HepG2 (cell line): ENCODE results near the gene ZFPM1. TPM values are rescaled to one million over a fixed set of nuclear protein-coding genes. Genes with fewer than 3 reads are reported as not detected.

ENCODE experiments used
- ATAC-seq: fragments of 200-7000 bp; cut with Tn5 transposase; 3 replicates; pipeline ENCODE4 v1.9.1; 2020; ENCODE audit warnings: mild to moderate bottlenecking, moderate library complexity
- BruUV-seq: library from RNA; stranded (reverse); fragments of 400-500 nt; replicated peaks from 2 replicates; lab custom pipeline; 2021; lab: Mats Ljungman, UMichigan
- CTCF ChIA-PET: fragments of 300-600 bp; formaldehyde crosslinking; extraction: SDS; loops from one replicate; lab custom pipeline; 2021; ENCODE audit warnings: low total read pairs, inconsistent platforms, low intra/inter-chr PET ratio; lab: Yijun Ruan, JAX
- POLR2A ChIA-PET: fragments of 350-600 bp; sonication (Branson Sonifier 250); formaldehyde crosslinking; loops from one replicate; lab custom pipeline; 2020; ENCODE audit warnings: antibody characterized with exemption, inconsistent platforms; lab: Yijun Ruan, JAX
- DNase-seq: peaks from one replicate; pipeline ENCODE4 v3.0.0-alpha.2; 2015; ENCODE audit warnings: low spot score
- FAIRE-seq: peaks from 3 replicates; lab custom pipeline; 2011; peaks lifted over from hg19 to GRCh38; lab: Jason Lieb, UNC
- H2AFZ ChIP-seq: one replicate; pipeline ENCODE4 v1.6.1; 2011; ENCODE audit warnings: low read length, inconsistent platforms
- H3K27ac ChIP-seq: fragments of 300-600 bp; 3 replicates; pipeline ENCODE4 v1.8.0; 2011; ENCODE audit warnings: mixed run types, mild to moderate bottlenecking, mixed read lengths, low read length, inconsistent platforms; ENCODE audit not compliant: insufficient read depth; ENCODE audit errors: extremely low read length
- H3K27me3 ChIP-seq, 2 experiments: fragments of 200-600 bp in 1 of 2; 2 replicates in 1 of 2; 3 replicates in 1 of 2; pipeline versions ENCODE4 v1.6.0 to v1.8.0; 2011; ENCODE audit warnings: low read length in 2 of 2, mild to moderate bottlenecking in 2 of 2, moderate library complexity in 2 of 2, inconsistent platforms in 1 of 2; ENCODE audit not compliant: insufficient read depth in 2 of 2, control insufficient read depth in 1 of 2
- H3K36me3 ChIP-seq, 2 experiments: fragments of 200-600 bp in 1 of 2; replicated peaks in 1 of 2; 2 replicates in 1 of 2; 3 replicates in 1 of 2; pipeline versions ENCODE4 v1.5.1 to v1.8.0; 2011; ENCODE audit warnings: low read length in 2 of 2, inconsistent platforms in 1 of 2; ENCODE audit not compliant: insufficient read depth in 2 of 2, control insufficient read depth in 1 of 2
- H3K4me1 ChIP-seq: 2 replicates; pipeline ENCODE4 v1.5.1; 2012; ENCODE audit warnings: low read length, inconsistent platforms; ENCODE audit not compliant: insufficient read depth
- H3K4me2 ChIP-seq: 2 replicates; pipeline ENCODE4 v1.6.0; 2011; ENCODE audit warnings: low read depth, low read length, inconsistent platforms
- H3K4me3 ChIP-seq, 3 experiments: fragments of 200-600 bp in 1 of 3; sonication (generic), shearing (Covaris generic) in 1 of 3; replicated peaks in 1 of 3; 2 replicates each; pipeline ENCODE4 v1.5.1; 2011 to 2016; ENCODE audit warnings: low read length in 3 of 3, inconsistent platforms in 2 of 3, low read depth in 2 of 3, mild to moderate bottlenecking in 2 of 3, control low read depth in 1 of 3, mixed read lengths in 1 of 3; ENCODE audit not compliant: insufficient read depth in 1 of 3
- H3K79me2 ChIP-seq: one replicate; pipeline ENCODE4 v1.6.1; 2011; ENCODE audit warnings: low read length, inconsistent platforms; ENCODE audit not compliant: insufficient read depth
- H3K9ac ChIP-seq: 2 replicates; pipeline ENCODE4 v1.6.0; 2011; ENCODE audit warnings: mild to moderate bottlenecking, low read depth, low read length, inconsistent platforms; ENCODE audit not compliant: insufficient read depth
- H3K9me3 ChIP-seq: 2 replicates; pipeline ENCODE4 v1.5.1; 2012; ENCODE audit warnings: mild to moderate bottlenecking, low read length
- H4K20me1 ChIP-seq: 2 replicates; pipeline ENCODE4 v1.6.0; 2011; ENCODE audit warnings: inconsistent platforms, mild to moderate bottlenecking, low read length, moderate library complexity; ENCODE audit not compliant: insufficient read depth
- BCL3 ChIP-seq: sonication (generic); formaldehyde crosslinking; IDR thresholded peaks from 2 replicates; pipeline ENCODE4 v1.5.1; 2020; ENCODE audit warnings: mild to moderate bottlenecking, missing genetic modification reagents, moderate library complexity
- MAFG ChIP-seq: sonication (generic); formaldehyde crosslinking; IDR thresholded peaks from 2 replicates; pipeline ENCODE4 v1.5.1; 2020; ENCODE audit warnings: mild to moderate bottlenecking, missing genetic modification reagents
- MTF2 ChIP-seq: sonication (generic); formaldehyde crosslinking; IDR thresholded peaks from 2 replicates; pipeline ENCODE4 v1.5.0; 2020; ENCODE audit warnings: missing genetic modification reagents, borderline replicate concordance
- NONO ChIP-seq, 2 experiments: fragments of 450-650 bp in 1 of 2; sonication (generic) in 1 of 2; formaldehyde crosslinking in 1 of 2; IDR thresholded peaks in 1 of 2; conservative IDR thresholded peaks in 1 of 2; 2 replicates each; pipeline versions ENCODE4 v1.6.1 to v1.8.0; 2017 to 2022; ENCODE audit warnings: mild to moderate bottlenecking in 1 of 2, missing genetic modification reagents in 1 of 2, moderate library complexity in 1 of 2
- RBFOX2 ChIP-seq: fragments of 200-400 bp; formaldehyde crosslinking; IDR thresholded peaks from 2 replicates; pipeline ENCODE4 v1.6.1; 2017; ENCODE audit warnings: low read depth, mild to moderate bottlenecking, low read length
- ZFX ChIP-seq: sonication (generic); formaldehyde crosslinking; IDR thresholded peaks from 2 replicates; pipeline ENCODE4 v1.4.0; 2020; ENCODE audit warnings: mild to moderate bottlenecking, low read depth, missing genetic modification reagents, moderate library complexity
- ZNF121 ChIP-seq: sonication (generic); formaldehyde crosslinking; IDR thresholded peaks from 2 replicates; pipeline ENCODE4 v1.5.0; 2020; ENCODE audit warnings: mild to moderate bottlenecking, missing genetic modification reagents
- ZNF276 ChIP-seq: sonication (generic); formaldehyde crosslinking; IDR thresholded peaks from 2 replicates; pipeline ENCODE4 v1.4.0; 2020; ENCODE audit warnings: mild to moderate bottlenecking, low read depth, missing genetic modification reagents
- WGBS: methylation state at CpG from one replicate; pipeline ENCODE4 v1.1.6; 2017; ENCODE audit warnings: low lambda C conversion rate; 5-methylcytosine and 5-hydroxymethylcytosine counted together
- in situ Hi-C: cut with HindIII; loops from 2 replicates; pipeline ENCODE4 v1.10.0; 2017; ENCODE audit warnings: low pct_unique_long_range_greater_than_20kb; ENCODE audit not compliant: extremely low pct_ligation_motif_present
- intact Hi-C: fragments of 100-400 bp; cut with micrococcal nuclease; formaldehyde crosslinking; loops from one replicate; pipeline ENCODE4 v1.10.0; 2022; ENCODE audit not compliant: unreplicated experiment
- polyA plus RNA-seq, 8 experiments: library from polyadenylated mRNA; depleted of rRNA in 3 of 8; stranded (reverse) in 7 of 8; unstranded in 1 of 8; fragments of >200 nt; fragmentation: Illumina TruSeq in 4 of 8; extraction: Trizol in 4 of 8; gene quantifications; 2 replicates each; pipeline versions ENCODE4 v1.2.1 to v1.2.3, GENCODE V29; 2011 to 2016; ENCODE audit warnings: low read depth in 4 of 8, missing spikeins in 1 of 8, mixed read lengths in 1 of 8; ENCODE audit not compliant: insufficient read depth in 1 of 8
- total RNA-seq, 5 experiments: library from RNA; depleted of rRNA; stranded (reverse); fragments of >200 nt; fragmentation: Illumina TruSeq; extraction: Trizol; gene quantifications; 2 replicates each; pipeline ENCODE4 v1.2.3, GENCODE V29; 2016; ENCODE audit warnings: low read depth in 1 of 5
- TF ChIP-seq, protein P1 (sequence below): sonication (generic); formaldehyde crosslinking; IDR thresholded peaks from 2 replicates; pipeline ENCODE4 v1.5.1; 2020; ENCODE audit warnings: mild to moderate bottlenecking, missing genetic modification reagents, moderate library complexity
- TF ChIP-seq, protein P2 (sequence below), 2 experiments: sonication (generic) in 1 of 2; formaldehyde crosslinking in 1 of 2; IDR thresholded peaks; 2 replicates each; pipeline versions ENCODE4 v1.4.0 to v1.6.1; 2016 to 2020; ENCODE audit warnings: borderline replicate concordance in 1 of 2, low read depth in 1 of 2, mild to moderate bottlenecking in 1 of 2, missing genetic modification reagents in 1 of 2

Gene ZFPM1
- total and polyA plus RNA-seq, 2 of the 13 experiments (the other 11 are each of a cell fraction or from before 2014, with no cell fraction given): 1.3 to 3.8 TPM

GRCh38 chr16:88540346-88540977 lies 87.4 kb downstream of the ZFPM1 start:
- no peak for FAIRE-seq
- POLR2A ChIA-PET: no interaction called here
- TF ChIP-seq ZNF276 (CRISPR knock-in tag) (no peak), BCL3 (CRISPR knock-in tag) (no peak), ZNF121 (CRISPR knock-in tag) (no peak), RBFOX2 (no peak), MTF2 (0 out of 2 replicates have a peak, but pooled peaks have one; percentile 2), MAFG (CRISPR knock-in tag) (0 out of 2 replicates have a peak, but pooled peaks have one; percentile 28), ZFX (CRISPR knock-in tag) (peak; percentile 13; the same call in 1 of the 2 replicates), NONO (IDR thresholded peaks at IDR 0.05) (no peak), NONO (CRISPR knock-in tag; conservative IDR thresholded peaks at IDR 0.05) (0 out of 2 replicates have a peak, but pooled peaks have one; percentile 26)
- TF ChIP-seq, protein P1, sequence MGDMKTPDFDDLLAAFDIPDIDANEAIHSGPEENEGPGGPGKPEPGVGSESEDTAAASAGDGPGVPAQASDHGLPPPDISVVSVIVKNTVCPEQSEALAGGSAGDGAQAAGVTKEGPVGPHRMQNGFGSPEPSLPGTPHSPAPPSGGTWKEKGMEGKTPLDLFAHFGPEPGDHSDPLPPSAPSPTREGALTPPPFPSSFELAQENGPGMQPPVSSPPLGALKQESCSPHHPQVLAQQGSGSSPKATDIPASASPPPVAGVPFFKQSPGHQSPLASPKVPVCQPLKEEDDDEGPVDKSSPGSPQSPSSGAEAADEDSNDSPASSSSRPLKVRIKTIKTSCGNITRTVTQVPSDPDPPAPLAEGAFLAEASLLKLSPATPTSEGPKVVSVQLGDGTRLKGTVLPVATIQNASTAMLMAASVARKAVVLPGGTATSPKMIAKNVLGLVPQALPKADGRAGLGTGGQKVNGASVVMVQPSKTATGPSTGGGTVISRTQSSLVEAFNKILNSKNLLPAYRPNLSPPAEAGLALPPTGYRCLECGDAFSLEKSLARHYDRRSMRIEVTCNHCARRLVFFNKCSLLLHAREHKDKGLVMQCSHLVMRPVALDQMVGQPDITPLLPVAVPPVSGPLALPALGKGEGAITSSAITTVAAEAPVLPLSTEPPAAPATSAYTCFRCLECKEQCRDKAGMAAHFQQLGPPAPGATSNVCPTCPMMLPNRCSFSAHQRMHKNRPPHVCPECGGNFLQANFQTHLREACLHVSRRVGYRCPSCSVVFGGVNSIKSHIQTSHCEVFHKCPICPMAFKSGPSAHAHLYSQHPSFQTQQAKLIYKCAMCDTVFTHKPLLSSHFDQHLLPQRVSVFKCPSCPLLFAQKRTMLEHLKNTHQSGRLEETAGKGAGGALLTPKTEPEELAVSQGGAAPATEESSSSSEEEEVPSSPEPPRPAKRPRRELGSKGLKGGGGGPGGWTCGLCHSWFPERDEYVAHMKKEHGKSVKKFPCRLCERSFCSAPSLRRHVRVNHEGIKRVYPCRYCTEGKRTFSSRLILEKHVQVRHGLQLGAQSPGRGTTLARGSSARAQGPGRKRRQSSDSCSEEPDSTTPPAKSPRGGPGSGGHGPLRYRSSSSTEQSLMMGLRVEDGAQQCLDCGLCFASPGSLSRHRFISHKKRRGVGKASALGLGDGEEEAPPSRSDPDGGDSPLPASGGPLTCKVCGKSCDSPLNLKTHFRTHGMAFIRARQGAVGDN (CRISPR knock-in tag): peak; percentile 18; the same call in 1 of the 2 replicates
- TF ChIP-seq, protein P2, sequence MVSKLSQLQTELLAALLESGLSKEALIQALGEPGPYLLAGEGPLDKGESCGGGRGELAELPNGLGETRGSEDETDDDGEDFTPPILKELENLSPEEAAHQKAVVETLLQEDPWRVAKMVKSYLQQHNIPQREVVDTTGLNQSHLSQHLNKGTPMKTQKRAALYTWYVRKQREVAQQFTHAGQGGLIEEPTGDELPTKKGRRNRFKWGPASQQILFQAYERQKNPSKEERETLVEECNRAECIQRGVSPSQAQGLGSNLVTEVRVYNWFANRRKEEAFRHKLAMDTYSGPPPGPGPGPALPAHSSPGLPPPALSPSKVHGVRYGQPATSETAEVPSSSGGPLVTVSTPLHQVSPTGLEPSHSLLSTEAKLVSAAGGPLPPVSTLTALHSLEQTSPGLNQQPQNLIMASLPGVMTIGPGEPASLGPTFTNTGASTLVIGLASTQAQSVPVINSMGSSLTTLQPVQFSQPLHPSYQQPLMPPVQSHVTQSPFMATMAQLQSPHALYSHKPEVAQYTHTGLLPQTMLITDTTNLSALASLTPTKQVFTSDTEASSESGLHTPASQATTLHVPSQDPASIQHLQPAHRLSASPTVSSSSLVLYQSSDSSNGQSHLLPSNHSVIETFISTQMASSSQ (IDR thresholded peaks at IDR 0.05; ENCODE audit: low read depth): no peak
- TF ChIP-seq, protein P2 (CRISPR knock-in tag; IDR thresholded peaks at IDR 0.05; ENCODE audit: borderline replicate concordance): no peak

More at GRCh38 chr16:88540346-88540977, 87.4 kb downstream of the ZFPM1 start:
- DNase-seq (no peak), ATAC-seq (peak; percentile 21)
- BruUV-seq: no TSS peak
- no peaks in the 10 kb centered on the region for H3K79me2 ChIP-seq
- no peaks in the 10 kb centered on the region for H3K36me3 ChIP-seq
- no peak overlapping the region for H3K9ac ChIP-seq
- in situ Hi-C loops (no loop called here), intact Hi-C loops (no loop called here)
- H2AFZ ChIP-seq: no peak overlapping the region
- CTCF ChIA-PET: no interaction called here
- H3K27ac ChIP-seq: no peak overlapping the region
- WGBS: 21% methylated on average over 13 of the region's 20 CpGs
- no peaks in the 10 kb centered on the region for H3K4me1 ChIP-seq
- H3K9me3 ChIP-seq: peaks cover 20% of the 10 kb centered on the region
- no peaks in the 10 kb centered on the region; the same call in 1 of the 2 replicates for H4K20me1 ChIP-seq
- no peak overlapping the region for H3K4me3 ChIP-seq
- H3K27me3 ChIP-seq: peaks cover 15 to 49% of the 10 kb centered on the region in 2 experiments; a peak in 4 of 5 replicates
- H3K4me2 ChIP-seq: no peak overlapping the region
